Measurements from ENCODE around the gene TBR1.

GRCh38 chr2:161369311-161369710 is 46.8 kb upstream of the TBR1 start:
- TF ChIP-seq EZH2 (IDR thresholded peaks at IDR 0.05; ENCODE audit: insufficient read depth, poor library complexity, severe bottlenecking), result no peak
- no peak for TF ChIP-seq EZH2phosphoT487 (IDR thresholded peaks at IDR 0.05; ENCODE audit: insufficient read depth, low read depth)
